ENCODE data around the gene CMSS1.

The CMSS1 gene

DNA sequence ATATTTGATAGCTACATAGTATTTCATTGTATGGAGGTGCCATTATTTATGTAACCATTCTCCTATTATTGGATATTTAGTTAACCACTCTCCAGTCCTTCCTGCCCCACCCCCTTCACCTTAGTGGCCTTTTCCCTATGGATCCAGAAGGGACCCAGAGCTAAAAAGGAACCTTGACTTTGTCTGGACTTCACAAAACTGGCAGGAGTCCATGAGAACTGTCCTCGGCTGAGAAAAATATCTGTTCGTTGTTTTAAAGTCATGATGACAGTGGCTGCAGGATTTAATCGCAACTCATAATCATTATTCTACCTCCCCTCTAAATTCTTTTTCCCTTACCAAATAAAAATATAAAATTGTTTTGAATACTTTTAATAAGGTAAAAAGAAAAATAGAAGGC lies 129.7 kb downstream of the CMSS1 start:
- Histone ChIP-seq H3K4me3 (ENCODE audit: low read depth, low read length) (no peak overlapping the region), H3K36me3 (ENCODE audit: control insufficient read depth in 2 of 2, insufficient read depth in 1 of 2, low read length in 2 of 2) (no peaks in the 10 kb centered on the region), H3K9me3 (ENCODE audit: control insufficient read depth, insufficient read depth, low read depth, low read length) (no peaks in the 10 kb centered on the region), H3K27ac (ENCODE audit: extremely low read depth, low read depth, low read length) (no peak overlapping the region), H3K4me1 (ENCODE audit: control insufficient read depth, insufficient read depth, low read length) (peaks cover 5% of the 10 kb centered on the region)
- ChIA-PET CTCF (interaction anchor here (0.7 kb wide), 1 partner anchor 330 kb away, joined by 4 read pairs; no protein-coding TSS in a partner anchor), POLR2A (no interaction called here)
- TF ChIP-seq BCL11B (tag by site-specific recombination; IDR thresholded peaks at IDR 0.05; ENCODE audit: low read depth) = no peak
- no peak for TF ChIP-seq ZNF585B (tag by site-specific recombination; IDR thresholded peaks at IDR 0.05)
- TF ChIP-seq SALL2 (tag by site-specific recombination; IDR thresholded peaks at IDR 0.05; ENCODE audit: borderline replicate concordance) = no peak
- no peak for TF ChIP-seq ZXDB (tag by site-specific recombination; IDR thresholded peaks at IDR 0.05)
- no peak for TF ChIP-seq ZNF175 (tag by site-specific recombination; IDR thresholded peaks at IDR 0.05)
- no peak for TF ChIP-seq ZNF114 (tag by site-specific recombination; IDR thresholded peaks at IDR 0.05)
- TF ChIP-seq TRIM28 (IDR thresholded peaks at IDR 0.05; ENCODE audit: borderline replicate concordance, low read length) = no peak
- TF ChIP-seq KLF9 (tag by site-specific recombination; IDR thresholded peaks at IDR 0.05; ENCODE audit: low read depth) = no peak
- TF ChIP-seq ZNF670 (tag by site-specific recombination; IDR thresholded peaks at IDR 0.05; ENCODE audit: low read depth) = no peak
- no peak for TF ChIP-seq ZSCAN30 (tag by site-specific recombination; IDR thresholded peaks at IDR 0.05)
- TF ChIP-seq ZNF2 (tag by site-specific recombination; IDR thresholded peaks at IDR 0.05) = no peak

DNA sequence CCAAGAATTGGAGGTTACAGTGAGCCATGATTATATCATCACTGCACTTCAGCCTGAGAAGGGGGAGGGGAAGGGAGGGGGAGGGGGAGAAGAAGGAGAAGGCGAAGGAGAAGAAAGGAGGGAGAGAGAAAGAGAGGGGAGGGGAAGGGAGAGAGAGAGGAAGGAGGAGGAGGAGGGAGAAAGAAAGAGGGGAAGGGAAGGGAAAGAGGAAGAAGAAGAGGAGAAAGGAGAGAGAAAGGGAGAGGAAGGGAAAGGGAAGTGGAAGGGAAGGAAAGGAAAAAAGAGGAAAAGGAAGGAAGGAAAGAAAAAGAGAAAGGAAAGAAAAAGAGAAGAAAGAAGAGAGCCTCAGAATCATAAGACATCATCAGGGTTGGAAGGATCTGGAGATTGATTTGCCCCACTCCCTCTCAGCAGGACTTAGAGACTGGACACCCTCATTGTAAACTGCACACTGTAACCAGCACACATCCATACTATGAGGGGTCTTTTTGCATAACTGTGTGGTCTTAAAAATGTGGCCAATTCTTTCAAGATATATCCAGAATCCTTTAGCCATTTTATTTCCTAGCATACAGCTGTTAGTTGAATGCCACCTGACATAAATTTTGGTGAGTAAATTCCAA lies 130.9 kb downstream of the CMSS1 start:
- Histone ChIP-seq H3K36me3 (ENCODE audit: control insufficient read depth in 2 of 2, insufficient read depth in 1 of 2, low read length in 2 of 2) (no peaks in the 10 kb centered on the region), H3K4me3 (ENCODE audit: low read depth, low read length) (no peak overlapping the region), H3K4me1 (ENCODE audit: control insufficient read depth, insufficient read depth, low read length) (peaks cover 5% of the 10 kb centered on the region), H3K27ac (ENCODE audit: extremely low read depth, low read depth, low read length) (no peak overlapping the region), H3K9me3 (ENCODE audit: control insufficient read depth, insufficient read depth, low read depth, low read length) (no peaks in the 10 kb centered on the region)
- POLR2A ChIA-PET = no interaction called here
- CTCF ChIA-PET = no interaction called here
- TF ChIP-seq ZNF366 (tag by site-specific recombination; conservative IDR thresholded peaks at IDR 0.05) = peak; percentile 92
- no peak for TF ChIP-seq ZNF571 (tag by site-specific recombination; IDR thresholded peaks at IDR 0.05)
- TF ChIP-seq ZFP37 (tag by site-specific recombination; IDR thresholded peaks at IDR 0.05) = 0 out of 2 replicates have a peak, but pooled peaks have one; percentile 41
- TF ChIP-seq ZBTB17 (tag by site-specific recombination; IDR thresholded peaks at IDR 0.05) = peak; percentile 57; the same call in 1 of the 2 replicates
- no peak for TF ChIP-seq ZNF514 (tag by site-specific recombination; IDR thresholded peaks at IDR 0.05)
- TF ChIP-seq PRDM1 (tag by site-specific recombination; IDR thresholded peaks at IDR 0.05) = peak; percentile 100
- no peak for TF ChIP-seq ZNF394 (tag by site-specific recombination; IDR thresholded peaks at IDR 0.05; ENCODE audit: borderline replicate concordance)
- TF ChIP-seq, protein P1, sequence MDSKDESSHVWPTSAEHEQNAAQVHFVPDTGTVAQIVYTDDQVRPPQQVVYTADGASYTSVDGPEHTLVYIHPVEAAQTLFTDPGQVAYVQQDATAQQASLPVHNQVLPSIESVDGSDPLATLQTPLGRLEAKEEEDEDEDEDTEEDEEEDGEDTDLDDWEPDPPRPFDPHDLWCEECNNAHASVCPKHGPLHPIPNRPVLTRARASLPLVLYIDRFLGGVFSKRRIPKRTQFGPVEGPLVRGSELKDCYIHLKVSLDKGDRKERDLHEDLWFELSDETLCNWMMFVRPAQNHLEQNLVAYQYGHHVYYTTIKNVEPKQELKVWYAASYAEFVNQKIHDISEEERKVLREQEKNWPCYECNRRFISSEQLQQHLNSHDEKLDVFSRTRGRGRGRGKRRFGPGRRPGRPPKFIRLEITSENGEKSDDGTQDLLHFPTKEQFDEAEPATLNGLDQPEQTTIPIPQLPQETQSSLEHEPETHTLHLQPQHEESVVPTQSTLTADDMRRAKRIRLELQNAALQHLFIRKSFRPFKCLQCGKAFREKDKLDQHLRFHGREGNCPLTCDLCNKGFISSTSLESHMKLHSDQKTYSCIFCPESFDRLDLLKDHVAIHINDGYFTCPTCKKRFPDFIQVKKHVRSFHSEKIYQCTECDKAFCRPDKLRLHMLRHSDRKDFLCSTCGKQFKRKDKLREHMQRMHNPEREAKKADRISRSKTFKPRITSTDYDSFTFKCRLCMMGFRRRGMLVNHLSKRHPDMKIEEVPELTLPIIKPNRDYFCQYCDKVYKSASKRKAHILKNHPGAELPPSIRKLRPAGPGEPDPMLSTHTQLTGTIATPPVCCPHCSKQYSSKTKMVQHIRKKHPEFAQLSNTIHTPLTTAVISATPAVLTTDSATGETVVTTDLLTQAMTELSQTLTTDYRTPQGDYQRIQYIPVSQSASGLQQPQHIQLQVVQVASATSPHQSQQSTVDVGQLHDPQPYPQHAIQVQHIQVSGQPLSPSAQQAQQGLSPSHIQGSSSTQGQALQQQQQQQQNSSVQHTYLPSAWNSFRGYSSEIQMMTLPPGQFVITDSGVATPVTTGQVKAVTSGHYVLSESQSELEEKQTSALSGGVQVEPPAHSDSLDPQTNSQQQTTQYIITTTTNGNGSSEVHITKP (tag by site-specific recombination; IDR thresholded peaks at IDR 0.05) = peak; percentile 30; the same call in 1 of the 2 replicates
- TF ChIP-seq, protein P2, sequence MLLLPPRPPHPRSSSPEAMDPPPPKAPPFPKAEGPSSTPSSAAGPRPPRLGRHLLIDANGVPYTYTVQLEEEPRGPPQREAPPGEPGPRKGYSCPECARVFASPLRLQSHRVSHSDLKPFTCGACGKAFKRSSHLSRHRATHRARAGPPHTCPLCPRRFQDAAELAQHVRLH (tag by site-specific recombination; IDR thresholded peaks at IDR 0.05) = no peak
- TF ChIP-seq, protein P3, sequence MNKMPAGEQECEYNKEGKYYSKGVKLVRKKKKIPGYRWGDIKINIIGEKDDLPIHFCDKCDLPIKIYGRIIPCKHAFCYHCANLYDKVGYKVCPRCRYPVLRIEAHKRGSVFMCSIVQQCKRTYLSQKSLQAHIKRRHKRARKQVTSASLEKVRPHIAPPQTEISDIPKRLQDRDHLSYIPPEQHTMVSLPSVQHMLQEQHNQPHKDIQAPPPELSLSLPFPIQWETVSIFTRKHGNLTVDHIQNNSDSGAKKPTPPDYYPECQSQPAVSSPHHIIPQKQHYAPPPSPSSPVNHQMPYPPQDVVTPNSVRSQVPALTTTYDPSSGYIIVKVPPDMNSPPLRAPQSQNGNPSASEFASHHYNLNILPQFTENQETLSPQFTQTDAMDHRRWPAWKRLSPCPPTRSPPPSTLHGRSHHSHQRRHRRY (tag by site-specific recombination; IDR thresholded peaks at IDR 0.05) = no peak
- no peak for TF ChIP-seq ZNF558 (tag by site-specific recombination; IDR thresholded peaks at IDR 0.05)
- TF ChIP-seq, protein P4, sequence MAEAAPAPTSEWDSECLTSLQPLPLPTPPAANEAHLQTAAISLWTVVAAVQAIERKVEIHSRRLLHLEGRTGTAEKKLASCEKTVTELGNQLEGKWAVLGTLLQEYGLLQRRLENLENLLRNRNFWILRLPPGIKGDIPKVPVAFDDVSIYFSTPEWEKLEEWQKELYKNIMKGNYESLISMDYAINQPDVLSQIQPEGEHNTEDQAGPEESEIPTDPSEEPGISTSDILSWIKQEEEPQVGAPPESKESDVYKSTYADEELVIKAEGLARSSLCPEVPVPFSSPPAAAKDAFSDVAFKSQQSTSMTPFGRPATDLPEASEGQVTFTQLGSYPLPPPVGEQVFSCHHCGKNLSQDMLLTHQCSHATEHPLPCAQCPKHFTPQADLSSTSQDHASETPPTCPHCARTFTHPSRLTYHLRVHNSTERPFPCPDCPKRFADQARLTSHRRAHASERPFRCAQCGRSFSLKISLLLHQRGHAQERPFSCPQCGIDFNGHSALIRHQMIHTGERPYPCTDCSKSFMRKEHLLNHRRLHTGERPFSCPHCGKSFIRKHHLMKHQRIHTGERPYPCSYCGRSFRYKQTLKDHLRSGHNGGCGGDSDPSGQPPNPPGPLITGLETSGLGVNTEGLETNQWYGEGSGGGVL (tag by site-specific recombination; IDR thresholded peaks at IDR 0.05) = peak; percentile 75
- TF ChIP-seq ZNF629 (tag by site-specific recombination; IDR thresholded peaks at IDR 0.05) = 0 out of 2 replicates have a peak, but pooled peaks have one; percentile 14
- TF ChIP-seq, protein P5, sequence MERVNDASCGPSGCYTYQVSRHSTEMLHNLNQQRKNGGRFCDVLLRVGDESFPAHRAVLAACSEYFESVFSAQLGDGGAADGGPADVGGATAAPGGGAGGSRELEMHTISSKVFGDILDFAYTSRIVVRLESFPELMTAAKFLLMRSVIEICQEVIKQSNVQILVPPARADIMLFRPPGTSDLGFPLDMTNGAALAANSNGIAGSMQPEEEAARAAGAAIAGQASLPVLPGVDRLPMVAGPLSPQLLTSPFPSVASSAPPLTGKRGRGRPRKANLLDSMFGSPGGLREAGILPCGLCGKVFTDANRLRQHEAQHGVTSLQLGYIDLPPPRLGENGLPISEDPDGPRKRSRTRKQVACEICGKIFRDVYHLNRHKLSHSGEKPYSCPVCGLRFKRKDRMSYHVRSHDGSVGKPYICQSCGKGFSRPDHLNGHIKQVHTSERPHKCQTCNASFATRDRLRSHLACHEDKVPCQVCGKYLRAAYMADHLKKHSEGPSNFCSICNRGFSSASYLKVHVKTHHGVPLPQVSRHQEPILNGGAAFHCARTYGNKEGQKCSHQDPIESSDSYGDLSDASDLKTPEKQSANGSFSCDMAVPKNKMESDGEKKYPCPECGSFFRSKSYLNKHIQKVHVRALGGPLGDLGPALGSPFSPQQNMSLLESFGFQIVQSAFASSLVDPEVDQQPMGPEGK (tag by site-specific recombination; IDR thresholded peaks at IDR 0.05) = peak; percentile 33; the same call in 1 of the 2 replicates
